Left ventricle myocardium inferior (tissue), 1 donor: ENCODE data around the gene TEX13D. TPM values are rescaled to one million over a fixed set of nuclear protein-coding genes. Genes with fewer than 3 reads are reported as not detected.
"Not testable (repeated sequence)": the region's sequence is repeated elsewhere in the genome, so short reads cannot be mapped to it uniquely, and the experiment has no call there.

Experiments
- DNase-seq: peaks from one replicate; pipeline ENCODE4 v3.0.0-alpha.2; 2020
- H3K27ac ChIP-seq: fragments of 200-600 bp; replicated peaks from 2 replicates; pipeline ENCODE4 v1.8.0; 2021
- H3K27me3 ChIP-seq: fragments of 200-600 bp; 2 replicates; pipeline ENCODE4 v1.8.0; 2021; ENCODE audit warnings: low read depth
- H3K36me3 ChIP-seq: fragments of 200-600 bp; 2 replicates; pipeline ENCODE4 v1.8.0; 2021
- H3K4me1 ChIP-seq: fragments of 200-600 bp; 2 replicates; pipeline ENCODE4 v1.8.0; 2021
- H3K4me3 ChIP-seq: fragments of 200-600 bp; 2 replicates; pipeline ENCODE4 v1.8.0; 2021; ENCODE audit warnings: mild to moderate bottlenecking, moderate library complexity
- H3K9me3 ChIP-seq: fragments of 200-600 bp; replicated peaks from 2 replicates; pipeline ENCODE4 v1.8.0; 2021
- intact Hi-C: fragments of 100-400 bp; cut with micrococcal nuclease; formaldehyde crosslinking; loops from one replicate; pipeline ENCODE4 v1.11.0; 2022
- long read RNA-seq: library from polyadenylated mRNA; unstranded; transcript quantifications from one replicate; pipeline ENCODE4 v2.0.0, GENCODE V29; 2021
- total RNA-seq: library from RNA; stranded (reverse); fragmentation: NEBNext Ultra II Directional; extraction: Animal tissue kit (Norgen Biotek cat#: 25700); gene quantifications from one replicate; pipeline ENCODE4 v1.2.1, GENCODE V29; 2021
- TF ChIP-seq, protein P1 (sequence below): fragments of 200-600 bp; IDR thresholded peaks from 2 replicates; pipeline ENCODE4 v1.8.0; 2021; ENCODE audit warnings: antibody characterized with exemption, mild to moderate bottlenecking, borderline replicate concordance
- donor health status: DM: no; HTN: yes; CAD: no; lungs with severe emphysema.

The TEX13D gene
- not detected for total RNA-seq
- long read RNA-seq, result 0 reads

DNA sequence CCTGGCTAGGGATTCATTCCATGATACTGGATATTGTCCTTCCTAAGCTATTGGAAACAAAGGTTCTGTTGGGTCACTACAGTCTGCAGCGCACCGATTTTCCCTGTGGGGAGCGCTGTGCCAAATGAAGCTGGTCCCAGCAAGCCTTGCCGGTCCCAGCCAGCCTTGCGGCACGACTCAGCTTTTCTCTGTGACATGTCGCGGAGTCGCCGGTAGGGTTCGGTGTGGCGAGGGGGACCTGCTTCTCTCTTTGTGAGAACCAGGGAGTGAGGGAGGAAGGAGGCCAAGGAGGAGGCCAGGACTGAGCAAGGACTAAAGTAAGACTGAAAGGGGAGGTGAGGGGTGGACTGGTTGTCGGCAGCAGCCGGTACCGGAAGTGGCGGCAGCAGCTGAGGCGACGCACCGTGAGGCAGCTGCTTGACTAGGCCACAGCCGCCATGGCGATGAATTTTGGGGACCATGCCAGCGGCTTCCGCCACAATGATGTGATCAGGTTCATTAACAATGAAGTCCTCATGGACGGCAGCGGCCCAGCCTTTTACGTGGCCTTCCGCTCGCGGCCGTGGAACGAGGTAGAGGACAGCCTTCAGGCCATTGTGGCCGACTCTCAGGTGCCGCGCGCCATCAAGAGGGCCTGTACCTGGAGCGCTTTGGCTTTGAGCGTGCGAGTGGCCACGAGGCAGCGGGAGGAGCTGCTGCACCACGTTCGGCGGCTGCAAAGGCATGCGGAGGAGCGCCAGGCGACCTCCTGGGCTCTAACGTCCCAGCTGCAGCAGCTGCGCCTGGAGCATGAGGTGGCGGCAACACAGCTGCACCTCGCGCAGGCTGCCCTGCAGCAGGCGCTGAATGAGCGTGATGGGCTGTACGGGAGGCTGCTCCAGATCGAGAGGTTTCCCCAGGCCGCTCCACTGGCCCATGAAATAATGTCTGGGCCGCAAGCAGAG lies at the start of gene TEX13D:
Gene TEX13D (plus strand): TSS at position 180 of the 944 bp plus-strand sequence. CDS start 258 bp downstream, at position 438.
- no peaks in the 10 kb centered on the region for H3K9me3 ChIP-seq
- no peaks in the 10 kb centered on the region for H3K4me1 ChIP-seq
- intact Hi-C loops, result no loop called here
- H3K4me3 ChIP-seq, result no peak within 1 kb of the TSS
- no peak within 1 kb of the TSS for H3K27ac ChIP-seq
- no peak for DNase-seq
- no peaks in the 10 kb centered on the region for H3K36me3 ChIP-seq
- TF ChIP-seq, protein P1, sequence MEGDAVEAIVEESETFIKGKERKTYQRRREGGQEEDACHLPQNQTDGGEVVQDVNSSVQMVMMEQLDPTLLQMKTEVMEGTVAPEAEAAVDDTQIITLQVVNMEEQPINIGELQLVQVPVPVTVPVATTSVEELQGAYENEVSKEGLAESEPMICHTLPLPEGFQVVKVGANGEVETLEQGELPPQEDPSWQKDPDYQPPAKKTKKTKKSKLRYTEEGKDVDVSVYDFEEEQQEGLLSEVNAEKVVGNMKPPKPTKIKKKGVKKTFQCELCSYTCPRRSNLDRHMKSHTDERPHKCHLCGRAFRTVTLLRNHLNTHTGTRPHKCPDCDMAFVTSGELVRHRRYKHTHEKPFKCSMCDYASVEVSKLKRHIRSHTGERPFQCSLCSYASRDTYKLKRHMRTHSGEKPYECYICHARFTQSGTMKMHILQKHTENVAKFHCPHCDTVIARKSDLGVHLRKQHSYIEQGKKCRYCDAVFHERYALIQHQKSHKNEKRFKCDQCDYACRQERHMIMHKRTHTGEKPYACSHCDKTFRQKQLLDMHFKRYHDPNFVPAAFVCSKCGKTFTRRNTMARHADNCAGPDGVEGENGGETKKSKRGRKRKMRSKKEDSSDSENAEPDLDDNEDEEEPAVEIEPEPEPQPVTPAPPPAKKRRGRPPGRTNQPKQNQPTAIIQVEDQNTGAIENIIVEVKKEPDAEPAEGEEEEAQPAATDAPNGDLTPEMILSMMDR, result no peak
- H3K27me3 ChIP-seq, result no peaks in the 10 kb centered on the region

DNA sequence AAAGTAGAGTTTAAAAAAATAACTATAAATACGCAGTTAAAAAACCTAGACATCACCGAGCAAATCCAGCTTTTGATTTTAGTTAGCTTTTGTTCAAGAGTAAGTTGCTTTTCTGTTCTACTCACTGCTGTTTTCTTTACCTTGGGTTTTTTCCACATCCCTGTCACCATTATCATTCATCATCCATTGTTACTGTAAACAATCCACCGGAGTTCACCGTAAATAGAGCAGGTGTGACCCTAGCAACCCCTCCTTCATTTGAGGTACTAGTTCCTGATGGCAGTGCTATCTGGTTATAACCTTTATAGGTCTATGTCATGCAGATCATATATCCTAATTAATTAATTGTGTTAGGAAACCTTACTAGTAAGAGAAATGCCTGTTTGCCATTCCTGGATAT lies 43.0 kb upstream of the TEX13D start:
- intact Hi-C loops, result no loop called here
- Histone ChIP-seq H3K4me1 (no peaks in the 10 kb centered on the region), H3K4me3 (no peak overlapping the region), H3K27ac (no peak overlapping the region), H3K27me3 (no peaks in the 10 kb centered on the region), H3K36me3 (no peaks in the 10 kb centered on the region), H3K9me3 (no peaks in the 10 kb centered on the region)
- TF ChIP-seq, protein P1, result no peak
- DNase-seq, result no peak

DNA sequence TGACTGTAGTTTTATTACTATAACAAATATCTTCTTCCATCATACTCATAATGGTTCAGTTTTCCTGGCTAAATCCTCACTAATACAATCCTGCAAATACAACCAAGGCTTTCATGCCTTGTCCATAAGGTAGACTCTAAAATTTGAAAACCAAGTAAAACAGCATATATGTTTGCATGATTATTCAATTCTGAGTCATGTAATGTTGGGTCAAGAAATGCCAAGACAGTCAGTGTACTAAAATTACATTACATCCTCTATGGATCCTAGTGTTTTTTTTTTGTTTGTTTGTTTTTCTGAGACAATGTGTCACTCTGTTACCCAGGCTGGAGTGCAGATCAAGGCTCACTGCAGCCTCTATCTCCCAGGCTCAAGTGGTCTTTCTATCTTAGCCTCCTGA lies 38.6 kb upstream of the TEX13D start:
- intact Hi-C loops, result no loop called here
- no peak overlapping the region for H3K27ac ChIP-seq

DNA sequence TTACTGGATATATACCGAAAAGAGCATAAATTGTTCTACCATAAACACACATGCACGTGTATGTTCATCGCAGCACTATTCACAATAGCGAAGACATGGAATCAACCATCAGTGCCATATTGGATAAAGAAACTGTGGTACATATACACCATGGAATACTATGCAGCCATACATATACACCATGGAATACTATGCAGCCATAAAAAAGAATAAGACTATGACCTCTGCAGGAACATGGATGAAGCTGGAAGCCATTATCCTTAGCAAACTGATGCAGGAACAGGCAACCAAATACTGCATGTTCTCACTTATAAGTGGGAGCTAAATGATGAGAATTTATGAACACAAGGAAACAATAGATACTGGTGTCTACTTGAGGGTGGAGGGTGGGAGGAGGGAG lies 33.1 kb upstream of the TEX13D start:
- H3K27me3 ChIP-seq, DNase-seq, H3K9me3 ChIP-seq, H3K27ac ChIP-seq, H3K36me3 ChIP-seq, H3K4me3 ChIP-seq, intact Hi-C loops, H3K4me1 ChIP-seq: not testable (repeated sequence)

More for the DNA sequence above, 38.6 kb upstream of the TEX13D start:
- TF ChIP-seq, protein P1, result no peak
- Histone ChIP-seq H3K9me3 (no peaks in the 10 kb centered on the region), H3K36me3 (no peaks in the 10 kb centered on the region), H3K4me3 (no peak overlapping the region), H3K27me3 (no peaks in the 10 kb centered on the region), H3K4me1 (no peaks in the 10 kb centered on the region)
- no peak for DNase-seq

DNA sequence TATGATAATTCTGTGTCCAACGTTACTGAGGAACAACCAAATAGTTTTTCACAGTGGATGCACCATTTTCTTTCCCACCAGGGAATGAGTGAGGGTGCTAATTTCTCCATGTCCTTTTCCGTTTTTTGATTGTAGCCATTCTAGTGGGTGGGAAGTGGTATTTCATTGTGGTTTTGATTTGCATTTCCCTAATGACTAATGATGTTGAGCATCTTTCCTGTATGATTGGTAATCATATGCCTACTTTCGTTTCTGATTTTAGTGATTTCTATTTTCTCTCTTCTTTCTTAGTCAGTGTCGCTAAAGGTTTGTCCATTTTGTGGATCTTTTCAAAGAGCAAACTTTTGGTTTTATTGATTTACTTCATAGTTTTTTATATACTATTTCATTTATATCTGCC lies 32.1 kb upstream of the TEX13D start:
- Histone ChIP-seq H3K27ac (no peak overlapping the region), H3K9me3 (no peaks in the 10 kb centered on the region), H3K36me3 (no peaks in the 10 kb centered on the region), H3K4me3 (no peak overlapping the region), H3K4me1 (no peaks in the 10 kb centered on the region), H3K27me3 (no peaks in the 10 kb centered on the region)
- no peak for DNase-seq
- intact Hi-C loops, result no loop called here
- TF ChIP-seq, protein P1, result no peak

DNA sequence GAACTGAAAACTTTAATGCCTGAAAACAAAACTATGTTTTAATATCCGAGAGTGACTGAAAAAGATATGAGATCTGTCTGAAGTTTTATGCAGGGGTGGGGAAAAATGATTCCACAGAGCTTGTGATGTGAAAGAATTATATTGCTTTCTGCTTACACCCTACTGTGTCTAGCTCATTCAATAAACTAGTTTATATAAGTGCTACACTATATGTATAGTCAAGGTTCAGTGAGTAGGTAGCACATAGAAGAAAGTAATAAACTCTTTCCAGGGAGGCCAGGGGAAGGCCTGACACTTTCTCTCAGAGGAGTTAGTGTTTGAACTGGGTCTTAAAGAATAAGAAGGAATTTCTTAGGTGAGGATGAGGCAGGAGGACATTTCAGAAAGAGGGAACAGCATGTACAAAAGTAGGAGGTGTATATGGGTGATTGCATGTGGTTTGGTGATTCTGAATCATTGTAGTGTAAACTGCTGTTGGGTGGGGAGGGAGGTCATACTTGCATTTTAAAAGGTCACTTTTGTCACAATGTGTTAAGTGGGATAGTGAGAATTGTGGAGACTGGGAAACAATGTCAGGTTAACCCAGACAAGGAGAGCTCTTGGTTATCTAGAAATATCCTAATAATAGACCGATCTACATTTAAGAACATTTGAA lies 25.1 kb upstream of the TEX13D start:
- no peaks in the 10 kb centered on the region for H3K36me3 ChIP-seq
- no peak overlapping the region for H3K27ac ChIP-seq
- intact Hi-C loops, result no loop called here
- no peaks in the 10 kb centered on the region for H3K4me1 ChIP-seq
- TF ChIP-seq, protein P1, result no peak
- DNase-seq, result no peak
- H3K4me3 ChIP-seq, result no peak overlapping the region
- H3K9me3 ChIP-seq, result no peaks in the 10 kb centered on the region
- H3K27me3 ChIP-seq, result no peaks in the 10 kb centered on the region
